DMS 273 (cell line): Measurements from ENCODE around the gene MAP2K3.
"Not testable (repeated sequence)": the region's sequence is repeated elsewhere in the genome, so short reads cannot be mapped to it uniquely, and the experiment has no call there.

Experiments
- DNase-seq: peaks from one replicate; lab custom pipeline; 2025; ENCODE audit not compliant: unreplicated experiment; lab: John Stamatoyannopoulos, UW

The MAP2K3 gene

GRCh38 chr17:21327921-21328320, 43.4 kb downstream of the MAP2K3 start:
- not testable (repeated sequence) for DNase-seq

GRCh38 chr17:21328778-21329177, 44.3 kb downstream of the MAP2K3 start:
- DNase-seq, result not testable (repeated sequence)

- DNase-seq, result no peak
These were observed 46.1 kb downstream of the MAP2K3 start for GRCh38 chr17:21330436-21331160.

GRCh38 chr17:21336541-21337294, 52.2 kb downstream of the MAP2K3 start:
- DNase-seq, result not testable (repeated sequence)

- DNase-seq, result not testable (repeated sequence)
These were observed 53.6 kb downstream of the MAP2K3 start for GRCh38 chr17:21337981-21338625.

- DNase-seq, result no peak
These were observed 54.5 kb downstream of the MAP2K3 start for GRCh38 chr17:21339011-21339410.

- not testable (repeated sequence) for DNase-seq
These were observed 55.1 kb downstream of the MAP2K3 start for GRCh38 chr17:21339571-21339970.

GRCh38 chr17:21340407-21340806, 55.9 kb downstream of the MAP2K3 start:
- not testable (repeated sequence) for DNase-seq

- DNase-seq, result not testable (repeated sequence)
These were observed 56.8 kb downstream of the MAP2K3 start for GRCh38 chr17:21341279-21341678.

- not testable (repeated sequence) for DNase-seq
These were observed 57.5 kb downstream of the MAP2K3 start for GRCh38 chr17:21341925-21342540.

- not testable (repeated sequence) for DNase-seq
These were observed 58.8 kb downstream of the MAP2K3 start for GRCh38 chr17:21343061-21343949.

- not testable (repeated sequence) for DNase-seq
These were observed 60.3 kb downstream of the MAP2K3 start for GRCh38 chr17:21344801-21345200.

GRCh38 chr17:21345236-21345635, 60.7 kb downstream of the MAP2K3 start:
- DNase-seq, result no peak

GRCh38 chr17:21346107-21346506, 61.6 kb downstream of the MAP2K3 start:
- not testable (repeated sequence) for DNase-seq

- not testable (repeated sequence) for DNase-seq
These were observed 62.2 kb downstream of the MAP2K3 start for GRCh38 chr17:21346651-21347250.

- not testable (repeated sequence) for DNase-seq
These were observed 63.1 kb downstream of the MAP2K3 start for GRCh38 chr17:21347660-21348059.

GRCh38 chr17:21348081-21348925, 63.8 kb downstream of the MAP2K3 start:
- not testable (repeated sequence) for DNase-seq

GRCh38 chr17:21348926-21349261, 64.4 kb downstream of the MAP2K3 start:
- DNase-seq, result not testable (repeated sequence)
